RPMI7951 (cell line): ENCODE results near the gene NEMP2. TPM values are rescaled to one million over a fixed set of nuclear protein-coding genes. Genes with fewer than 3 reads are reported as not detected.
"Not testable (repeated sequence)": the region's sequence is repeated elsewhere in the genome, so short reads cannot be mapped to it uniquely, and the experiment has no call there.

Experiments
- DNase-seq: peaks from one replicate; pipeline ENCODE4 v3.0.0-alpha.2; 2012; ENCODE audit warnings: low read depth
- total RNA-seq: library from RNA; depleted of rRNA; stranded (reverse); fragments of >200 nt; shearing (Covaris generic); gene quantifications from 2 replicates; pipeline ENCODE4 v1.2.3, GENCODE V29; 2014

NEMP2 gene
- total RNA-seq, 1 experiment from 2014 or later, result 11.7 TPM

DNA sequence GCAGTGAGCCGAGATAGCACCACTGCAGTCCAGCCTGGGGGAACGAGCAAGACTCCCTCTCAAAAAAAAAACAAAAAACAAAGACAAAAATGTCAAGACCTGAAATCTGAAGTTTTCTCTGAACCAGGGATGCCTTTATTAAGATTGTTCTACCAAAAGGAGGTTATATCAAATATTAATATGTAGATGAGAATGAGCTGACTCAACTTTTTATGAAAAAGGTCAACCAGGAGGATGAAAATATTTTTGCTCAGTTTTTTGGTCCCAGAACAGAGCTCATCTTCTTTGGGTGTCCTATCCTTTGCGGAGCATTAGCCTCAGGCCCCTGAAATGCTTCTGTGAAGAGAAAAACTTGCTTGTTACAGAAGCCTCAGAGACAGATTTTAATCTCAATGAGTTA is 44.0 kb downstream of the NEMP2 start:
- no peak for DNase-seq

DNA sequence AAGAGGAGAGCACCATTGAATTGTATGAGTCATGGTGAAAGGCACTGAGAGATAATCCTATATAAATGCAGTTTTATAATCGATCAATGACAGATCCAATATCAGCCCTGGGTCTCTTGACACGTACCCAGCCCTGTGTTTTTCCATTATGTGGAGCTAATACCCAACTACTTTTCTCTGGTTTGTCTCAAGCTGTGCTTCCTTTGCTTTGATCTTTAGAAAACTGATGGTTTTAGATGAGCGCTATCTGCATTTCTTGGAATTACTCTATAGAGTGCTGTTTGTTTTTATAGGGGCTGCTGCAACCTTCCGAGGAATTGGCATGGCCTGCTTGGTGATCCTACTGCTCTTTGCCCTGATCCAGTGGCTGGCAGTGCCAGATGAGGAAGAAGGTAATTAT is 45.0 kb downstream of the NEMP2 start:
- no peak for DNase-seq

DNA sequence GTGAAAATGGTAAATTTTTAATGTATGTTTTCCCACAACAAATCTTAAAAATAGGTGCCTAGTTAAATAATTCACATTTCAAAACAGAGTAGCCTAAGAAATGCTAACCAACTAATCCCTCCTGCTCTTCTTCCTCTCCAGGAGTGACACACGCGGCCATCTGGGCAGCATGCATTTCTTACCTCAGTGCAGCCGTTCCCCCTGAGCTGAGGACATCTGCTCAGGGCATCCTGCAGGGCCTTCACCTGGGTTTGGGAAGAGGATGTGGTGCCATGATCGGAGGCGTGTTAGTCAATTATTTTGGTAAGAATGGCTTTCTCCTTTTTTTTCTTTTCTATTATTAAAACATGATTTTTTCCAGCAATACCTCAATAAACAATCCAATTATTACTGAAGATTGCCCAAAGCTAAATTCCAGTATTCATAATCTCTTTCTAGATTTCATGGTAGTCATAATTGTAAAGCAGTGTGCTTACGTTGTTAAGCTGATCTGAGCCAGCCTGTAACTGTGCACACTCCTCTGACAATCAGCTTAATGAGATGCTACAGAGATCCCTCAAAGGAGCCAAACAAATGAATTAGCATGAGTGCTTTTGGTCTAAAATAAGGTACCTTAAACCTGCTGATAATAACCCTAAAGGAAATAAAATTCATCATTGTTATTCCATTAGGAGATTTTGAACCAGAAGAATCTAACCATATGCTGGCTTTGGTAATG is 45.8 kb downstream of the NEMP2 start:
- no peak for DNase-seq

DNA sequence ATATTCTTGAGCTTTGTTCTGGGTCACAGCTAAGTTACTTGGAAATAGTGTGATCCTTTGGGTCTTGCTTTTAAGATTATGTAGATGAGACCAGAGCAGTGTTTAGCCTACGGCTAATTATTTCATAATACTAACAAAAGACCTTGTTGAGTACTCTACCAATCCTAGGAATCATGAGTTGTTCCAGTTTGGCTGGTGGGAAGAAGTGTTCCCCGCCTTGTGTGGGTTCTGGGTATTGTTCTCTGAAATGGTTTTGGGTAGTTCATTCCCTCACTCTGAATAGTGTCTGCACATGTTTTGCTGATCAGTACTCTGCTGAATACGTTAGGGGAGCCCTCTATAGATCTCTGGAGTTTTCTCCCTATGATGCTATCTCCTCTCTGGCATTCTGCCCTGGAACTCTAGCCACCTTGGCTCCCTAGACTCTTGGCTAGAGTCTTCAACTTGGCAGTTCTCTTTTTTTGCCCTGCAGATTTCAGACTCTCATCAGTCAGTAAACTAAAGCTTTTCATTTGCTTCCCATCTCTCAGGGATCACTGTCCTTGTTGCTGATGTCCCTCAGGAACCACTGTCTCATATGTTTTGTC is 48.4 kb downstream of the NEMP2 start:
- DNase-seq, result peak; percentile 23

DNA sequence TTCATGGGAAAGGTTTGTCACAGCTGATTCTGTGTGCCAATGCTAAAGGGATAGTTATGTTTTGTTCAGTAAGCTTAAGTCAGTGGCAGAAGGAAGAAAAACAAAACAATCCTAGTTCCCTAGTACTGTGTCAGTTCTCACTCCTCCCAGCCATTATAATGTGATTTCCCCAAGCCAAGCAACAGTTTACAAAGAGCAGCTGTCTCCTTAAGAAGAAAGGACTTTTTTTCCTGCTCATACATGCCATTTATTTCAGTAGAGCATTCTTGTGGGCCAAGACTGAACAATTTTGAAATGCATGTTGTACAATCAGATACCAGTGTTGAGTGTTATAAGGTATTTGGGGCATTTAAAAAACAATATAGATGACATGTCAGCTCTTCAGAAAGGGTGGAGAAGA is 52.1 kb downstream of the NEMP2 start:
- no peak for DNase-seq

DNA sequence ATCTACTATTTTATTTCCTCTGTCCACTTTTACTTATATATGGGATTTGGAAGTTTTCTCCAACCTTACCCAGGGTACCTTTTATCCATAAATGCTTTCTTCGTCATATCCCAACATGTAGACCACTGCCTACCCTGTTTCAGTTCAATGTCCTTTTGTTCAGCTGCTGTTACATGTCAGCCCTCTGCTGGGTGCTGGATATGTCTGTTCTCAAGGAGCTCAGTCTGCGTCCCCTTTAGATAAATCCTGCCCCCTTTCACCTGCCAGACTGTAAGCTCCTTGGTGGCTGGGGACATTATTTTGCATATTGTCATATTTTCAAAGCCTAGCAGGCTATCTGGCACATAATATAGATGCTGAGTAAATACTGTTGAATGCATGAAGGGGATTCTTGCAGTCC is 53.2 kb downstream of the NEMP2 start:
- DNase-seq, result no peak

DNA sequence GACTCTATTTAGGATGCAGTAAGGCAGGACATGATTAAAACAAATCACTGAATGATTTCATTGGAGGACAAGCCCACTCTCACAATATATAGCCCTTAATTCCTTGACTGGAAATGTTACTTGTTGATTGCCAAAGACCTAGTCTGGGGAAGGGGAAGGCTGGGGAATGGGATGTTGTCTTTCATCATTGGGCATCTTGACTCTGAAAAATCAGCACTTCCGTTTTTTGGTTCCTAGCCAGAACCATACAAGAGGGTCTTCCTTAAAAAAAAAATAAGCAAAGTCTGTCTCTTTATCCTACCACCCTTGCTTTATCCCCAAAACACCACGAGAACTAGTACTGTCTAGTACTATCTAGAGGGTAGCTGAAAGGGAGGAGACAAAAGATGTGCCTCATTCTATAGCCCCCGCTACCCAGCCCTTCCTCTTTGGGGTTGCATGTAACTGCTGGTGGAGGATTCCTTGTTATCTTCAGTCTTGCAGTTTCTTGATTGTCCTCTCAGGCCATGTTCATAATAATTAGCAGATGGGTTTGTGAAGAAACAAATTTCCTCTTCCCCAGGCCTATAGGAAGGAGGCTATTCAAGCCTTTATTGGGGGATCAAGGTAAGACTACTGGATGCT is 55.8 kb downstream of the NEMP2 start:
- DNase-seq, result no peak

DNA sequence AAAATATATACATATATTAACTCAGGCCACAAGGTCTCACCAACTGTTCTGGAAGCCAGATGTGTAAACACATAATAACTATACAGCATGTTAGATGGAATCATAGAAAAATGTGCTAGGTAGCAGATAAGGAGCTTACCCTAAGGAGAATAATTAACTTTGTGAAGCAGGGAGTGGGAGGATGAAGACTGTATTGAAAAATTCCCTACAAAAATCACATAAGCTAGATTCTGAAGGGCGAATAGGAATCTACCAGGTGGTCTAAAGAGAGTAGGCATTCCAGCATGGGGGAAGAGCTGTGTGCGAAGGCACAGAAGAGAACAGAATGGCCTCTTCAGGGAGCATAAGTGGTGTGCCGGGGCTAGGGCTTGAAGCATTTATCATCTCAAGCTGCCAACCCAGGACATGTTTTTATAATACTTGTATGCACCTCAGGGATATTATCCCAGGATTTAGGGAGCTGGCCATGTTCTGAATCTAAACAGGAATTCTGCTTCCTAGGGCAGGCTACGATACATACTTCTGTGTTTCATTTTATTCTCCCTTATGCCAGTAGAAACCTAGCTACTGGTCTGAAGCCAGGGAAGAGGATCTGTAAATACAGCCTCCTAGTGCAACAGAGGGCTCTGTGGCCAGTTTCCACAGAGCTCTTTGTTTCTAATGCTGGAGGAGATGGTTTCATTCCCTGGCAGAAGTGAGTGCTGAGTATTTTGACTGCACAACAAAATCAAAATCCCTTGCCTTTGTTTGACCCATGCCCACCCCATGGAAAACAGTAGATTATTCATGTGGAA is 56.7 kb downstream of the NEMP2 start:
- DNase-seq, result peak; percentile 10

DNA sequence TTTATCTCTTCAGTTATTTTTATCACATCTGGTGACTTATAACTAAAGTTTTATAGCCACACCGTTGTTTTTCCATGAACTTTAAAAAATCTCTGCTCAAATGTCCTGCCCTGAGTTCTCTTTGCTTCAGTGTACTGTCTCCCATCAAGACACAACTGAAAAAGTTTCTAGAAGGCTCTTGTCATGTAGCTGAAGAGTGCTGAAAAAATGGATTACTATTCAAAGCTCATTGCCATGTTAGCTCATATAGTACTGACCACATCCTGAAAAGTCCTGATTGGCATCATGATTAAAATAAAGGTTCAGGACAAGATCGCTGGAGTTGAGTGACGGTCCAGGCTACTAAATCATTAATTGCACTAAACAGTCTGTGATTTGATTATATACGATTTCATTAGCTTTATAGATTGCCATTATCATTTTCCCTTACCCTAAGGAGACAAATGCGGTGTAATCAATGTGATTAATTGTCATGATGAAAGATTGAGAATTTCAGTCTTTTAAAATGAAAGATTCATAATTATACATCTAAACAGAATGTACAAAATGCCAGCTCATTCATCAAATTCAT is 64.2 kb downstream of the NEMP2 start:
- no peak for DNase-seq

DNA sequence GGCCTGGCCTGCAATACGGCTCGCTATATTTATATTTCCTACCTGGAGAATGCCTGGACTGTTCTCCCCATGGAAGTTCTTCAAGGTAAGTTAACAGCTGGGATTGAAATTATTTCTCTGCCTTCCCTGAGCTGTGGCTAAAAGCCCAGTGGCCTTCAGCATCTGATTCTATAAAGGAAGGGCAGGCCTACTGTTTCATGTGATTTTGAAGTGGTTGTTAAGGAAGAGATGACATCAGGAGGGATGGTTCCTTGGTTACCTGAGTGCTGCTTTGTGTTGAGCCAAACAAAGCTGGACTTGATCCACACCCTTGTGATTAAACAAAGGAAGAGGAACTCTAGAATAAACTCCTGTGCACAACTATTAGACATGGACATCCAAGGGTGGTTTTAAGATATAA is 64.8 kb downstream of the NEMP2 start:
- DNase-seq, result peak; percentile 76

DNA sequence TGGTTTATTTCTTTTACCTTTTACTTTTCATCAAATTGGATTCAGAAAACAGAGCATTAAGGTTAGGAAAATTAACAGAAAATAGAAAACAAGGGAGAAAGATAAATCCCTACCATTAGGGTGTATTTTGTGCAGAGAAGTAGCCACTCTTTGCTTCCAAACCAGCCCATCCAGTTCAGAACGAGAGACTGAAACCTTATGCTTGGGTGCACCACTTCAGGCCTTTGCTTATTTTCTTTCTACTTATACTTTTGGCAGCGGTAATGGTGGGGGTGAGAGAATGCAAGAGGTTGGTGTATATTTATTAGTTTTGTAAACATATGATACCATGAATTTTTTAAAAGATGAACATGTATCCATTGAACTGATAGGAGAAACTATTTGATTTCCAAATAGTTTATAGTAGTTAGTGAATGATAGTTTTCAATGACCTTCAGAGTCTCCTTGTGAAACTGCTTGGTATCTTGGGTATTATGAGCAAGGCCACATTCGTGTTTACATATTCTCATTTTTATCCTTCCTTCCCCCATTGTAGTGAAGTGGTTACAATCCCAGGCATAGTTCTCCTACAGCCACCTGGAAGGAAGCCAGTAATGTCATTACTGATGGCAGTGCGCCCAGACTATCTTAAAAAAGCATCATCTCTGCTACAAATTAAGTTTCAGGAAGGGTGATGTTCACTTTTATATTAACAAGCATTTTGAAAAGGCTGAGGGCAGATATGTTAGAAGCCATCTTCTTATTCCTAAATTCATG is 65.5 kb downstream of the NEMP2 start:
- peak; percentile 95 for DNase-seq

DNA sequence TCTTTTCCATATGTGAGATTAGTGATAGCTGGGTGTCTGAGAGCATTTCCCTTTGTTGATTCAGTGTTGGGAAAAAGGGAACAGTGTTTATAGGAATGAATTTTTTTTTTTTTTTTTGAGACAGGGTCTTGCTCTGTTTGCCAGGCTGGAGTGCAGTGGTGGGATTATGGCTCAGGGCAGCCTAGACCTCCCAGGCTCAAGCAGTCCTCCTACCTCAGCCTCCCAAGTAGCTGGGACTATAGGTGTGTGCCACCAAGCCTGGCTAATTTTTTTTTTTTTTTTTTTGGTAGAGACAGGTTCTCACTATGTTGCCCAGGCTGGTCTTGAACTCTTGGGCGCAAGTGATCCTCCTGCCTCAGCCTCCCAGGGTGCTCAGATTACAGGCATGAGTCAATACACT is 66.2 kb downstream of the NEMP2 start:
- DNase-seq, result not testable (repeated sequence)

DNA sequence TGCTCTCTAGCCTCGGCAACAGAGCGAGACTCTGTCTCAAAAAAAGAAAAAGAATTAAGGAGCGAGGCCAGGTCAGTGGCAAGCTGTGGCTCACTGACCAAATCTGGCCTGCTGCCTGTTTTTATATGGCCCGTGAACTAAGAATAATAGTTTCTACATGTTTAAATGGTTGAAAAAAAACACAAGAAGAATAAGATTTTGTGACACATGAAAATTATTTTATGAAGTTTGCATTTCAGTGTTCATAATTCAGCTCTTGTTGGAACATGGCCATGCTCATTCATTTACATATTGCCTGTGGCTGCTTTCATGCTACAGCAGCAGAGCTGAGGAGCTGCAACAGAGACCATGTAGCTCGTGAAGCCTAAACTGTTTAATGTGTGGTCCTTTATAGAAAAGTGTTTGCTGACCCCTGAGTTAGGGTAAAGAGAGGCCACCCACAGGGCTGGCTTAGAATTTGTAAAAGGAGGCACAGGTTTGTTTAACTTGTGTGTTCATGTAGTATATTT is 66.9 kb downstream of the NEMP2 start:
- DNase-seq, result peak; percentile 39

DNA sequence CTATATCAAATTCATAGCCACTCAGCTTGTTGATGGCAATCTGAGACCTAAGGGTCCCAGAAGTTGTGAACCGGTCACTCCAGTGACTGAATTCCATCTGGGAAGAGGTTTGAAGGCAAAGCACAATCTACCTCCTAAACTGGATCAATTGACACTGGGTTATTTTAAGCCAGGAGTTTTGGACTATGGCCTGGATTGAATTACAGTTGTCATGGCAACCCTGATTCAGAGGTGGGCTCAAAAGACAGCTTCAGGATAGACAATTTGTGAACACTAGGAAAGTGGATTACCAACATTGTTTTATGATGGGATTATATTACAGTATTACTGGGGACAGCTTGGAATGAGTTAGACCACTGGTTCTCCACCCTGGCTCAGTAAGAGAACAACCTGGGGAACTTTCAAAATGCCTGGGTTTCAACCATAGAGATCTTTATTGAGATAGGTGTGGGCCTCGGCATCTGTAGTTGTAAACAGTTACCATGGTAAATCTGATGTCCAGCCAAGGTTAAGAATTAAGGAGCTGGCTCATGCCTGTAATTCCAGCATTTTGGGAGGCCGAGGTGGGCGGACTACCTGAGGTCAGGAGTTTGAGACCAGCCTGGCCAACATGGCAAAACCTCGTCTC is 67.6 kb downstream of the NEMP2 start:
- peak; percentile 64 for DNase-seq

DNA sequence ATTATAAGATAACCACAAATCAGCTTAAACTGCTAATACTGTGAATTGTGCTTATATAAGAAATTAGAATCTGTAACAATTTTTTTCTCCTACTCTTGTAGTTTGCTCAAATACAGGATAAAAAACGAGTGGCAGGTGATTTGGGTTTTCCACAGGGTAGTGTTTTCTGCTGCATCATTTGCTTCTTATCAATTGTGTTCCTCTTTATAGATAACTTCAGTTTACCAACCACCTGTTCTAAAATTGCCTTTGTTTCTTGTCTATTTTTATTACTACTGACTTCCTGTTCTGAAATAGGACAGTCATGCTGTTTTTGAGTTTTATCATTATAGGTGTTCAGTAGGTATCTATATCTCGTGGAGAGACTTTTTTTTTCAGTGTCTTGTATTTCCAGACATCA is 69.5 kb downstream of the NEMP2 start:
- no peak for DNase-seq

DNA sequence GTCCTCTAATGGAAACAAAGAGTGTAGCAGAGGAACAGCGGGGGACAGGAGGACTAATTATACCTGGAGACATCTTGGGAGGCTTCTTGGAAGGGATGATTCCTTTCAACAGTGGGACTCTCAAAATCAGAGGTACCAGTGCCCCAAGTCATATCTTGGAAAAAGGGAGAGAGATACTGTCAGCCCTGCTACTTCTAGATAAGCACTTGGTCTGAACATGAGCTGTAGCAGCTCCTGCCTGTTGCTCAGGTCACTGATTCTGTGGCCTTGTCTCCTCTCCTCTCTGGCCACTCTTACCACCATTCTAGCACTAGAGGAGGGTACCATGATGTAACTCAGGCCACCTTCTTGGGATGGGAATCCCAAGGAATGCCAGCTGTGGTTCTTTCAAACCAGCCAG is 71.9 kb downstream of the NEMP2 start:
- no peak for DNase-seq

DNA sequence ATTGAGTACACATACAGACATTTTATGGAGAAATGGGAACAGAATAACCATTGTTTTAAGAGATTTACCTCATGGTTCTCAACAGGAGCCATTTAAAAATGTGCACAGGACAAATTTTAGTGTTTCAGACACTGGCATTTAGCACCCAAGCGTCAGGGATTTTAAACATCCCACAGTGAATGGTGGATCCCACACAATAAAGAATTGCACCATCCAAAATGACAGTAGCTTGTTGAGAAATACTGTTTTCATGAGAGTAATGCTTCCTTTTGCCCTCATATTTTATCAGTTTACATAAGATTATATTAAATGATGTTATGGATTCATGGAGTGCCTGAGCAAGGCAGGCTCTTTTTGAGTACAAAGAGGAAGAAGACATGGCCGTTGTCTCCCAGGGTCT is 72.3 kb downstream of the NEMP2 start:
- no peak for DNase-seq

DNA sequence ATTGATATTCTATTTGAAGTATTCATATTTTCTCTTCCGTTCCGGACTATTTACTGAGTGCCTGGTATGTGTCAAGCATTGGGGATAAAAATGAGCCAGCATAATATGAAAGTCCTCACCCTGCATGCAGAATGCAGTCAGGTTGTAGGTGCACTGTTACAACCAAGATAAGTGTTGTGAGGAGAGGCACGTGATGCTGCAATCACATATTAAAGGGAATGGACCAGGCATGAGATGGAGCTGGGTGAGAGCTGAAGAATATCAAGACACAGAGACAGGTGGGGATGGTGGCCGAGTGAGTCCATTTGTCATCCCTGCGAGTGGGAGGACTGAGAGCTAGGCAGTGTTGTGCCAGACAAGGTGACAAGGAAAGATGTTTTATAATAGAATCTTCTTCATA is 74.0 kb downstream of the NEMP2 start:
- no peak for DNase-seq

DNA sequence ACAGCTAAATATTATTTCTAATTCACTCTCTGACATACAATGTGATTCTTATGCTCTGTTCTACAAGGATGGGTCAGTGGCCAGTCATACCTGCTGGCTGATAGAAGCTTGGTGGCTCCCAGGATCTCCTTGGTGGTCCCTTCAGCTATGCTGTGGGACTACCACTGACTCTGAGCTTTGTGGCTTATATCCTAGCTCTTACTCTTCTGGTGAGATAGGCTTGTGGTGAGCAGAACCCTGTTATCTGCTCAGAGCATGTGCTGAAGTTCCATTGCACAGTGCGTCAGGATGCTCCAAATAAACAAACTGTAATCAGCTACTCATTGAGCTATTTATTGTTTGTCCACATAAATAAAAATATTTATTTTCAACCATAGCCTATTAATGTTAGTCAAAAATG is 74.6 kb downstream of the NEMP2 start:
- DNase-seq, result no peak

DNA sequence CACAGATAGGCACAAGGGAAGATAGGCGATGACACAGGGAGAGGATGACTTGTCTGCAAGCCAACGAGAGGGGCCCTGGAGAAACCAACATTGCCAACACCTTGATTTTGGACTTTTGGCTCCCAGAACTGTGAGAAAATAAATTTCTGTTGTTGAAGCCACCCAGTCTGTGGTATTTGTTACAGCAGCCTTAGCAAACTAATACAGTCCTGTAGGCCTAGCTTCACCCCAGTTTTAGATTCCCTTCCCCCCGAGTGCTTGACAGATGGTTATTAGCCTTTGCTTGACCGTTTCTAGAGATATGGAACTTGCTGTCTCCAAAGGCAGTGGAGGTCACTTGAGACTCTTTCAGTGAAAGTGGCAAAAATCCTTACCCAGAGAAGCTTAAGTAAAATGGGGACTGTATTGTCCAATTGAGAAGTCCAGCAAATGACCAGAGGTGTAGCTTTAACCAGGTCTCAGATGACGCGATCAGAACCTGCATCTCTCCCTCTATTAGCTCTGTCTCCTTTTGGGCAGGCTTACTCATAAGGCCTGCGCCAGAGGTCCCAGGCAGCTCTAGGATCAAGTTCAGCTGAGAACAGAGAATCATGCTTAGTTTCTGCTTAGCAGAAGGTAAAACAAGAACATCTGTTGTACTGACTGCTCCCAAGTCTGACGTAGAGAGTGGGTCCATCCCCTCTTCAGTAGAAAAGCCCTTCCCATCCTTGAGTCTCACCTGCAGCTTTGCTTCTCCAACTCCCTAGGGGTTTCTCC is 76.0 kb downstream of the NEMP2 start:
- no peak for DNase-seq
